PC-9 (cell line): Measurements from ENCODE around the gene FUT7.

Source experiments
- EZH2 ChIP-seq: fragments of 200-600 bp; sonication (generic); IDR thresholded peaks from 2 replicates; pipeline ENCODE4 v1.8.0; 2017; ENCODE audit warnings: antibody characterized with exemption, low read depth
- TF ChIP-seq, protein P1 (sequence below): fragments of 200-600 bp; sonication (generic); conservative IDR thresholded peaks from 2 replicates; pipeline ENCODE4 v1.6.1; 2017; ENCODE audit warnings: mixed run types, antibody characterized with exemption, mild to moderate bottlenecking, moderate library complexity

GRCh38 chr9:137052998-137053943 is 21.4 kb upstream of the FUT7 start:
- TF ChIP-seq, protein P1, sequence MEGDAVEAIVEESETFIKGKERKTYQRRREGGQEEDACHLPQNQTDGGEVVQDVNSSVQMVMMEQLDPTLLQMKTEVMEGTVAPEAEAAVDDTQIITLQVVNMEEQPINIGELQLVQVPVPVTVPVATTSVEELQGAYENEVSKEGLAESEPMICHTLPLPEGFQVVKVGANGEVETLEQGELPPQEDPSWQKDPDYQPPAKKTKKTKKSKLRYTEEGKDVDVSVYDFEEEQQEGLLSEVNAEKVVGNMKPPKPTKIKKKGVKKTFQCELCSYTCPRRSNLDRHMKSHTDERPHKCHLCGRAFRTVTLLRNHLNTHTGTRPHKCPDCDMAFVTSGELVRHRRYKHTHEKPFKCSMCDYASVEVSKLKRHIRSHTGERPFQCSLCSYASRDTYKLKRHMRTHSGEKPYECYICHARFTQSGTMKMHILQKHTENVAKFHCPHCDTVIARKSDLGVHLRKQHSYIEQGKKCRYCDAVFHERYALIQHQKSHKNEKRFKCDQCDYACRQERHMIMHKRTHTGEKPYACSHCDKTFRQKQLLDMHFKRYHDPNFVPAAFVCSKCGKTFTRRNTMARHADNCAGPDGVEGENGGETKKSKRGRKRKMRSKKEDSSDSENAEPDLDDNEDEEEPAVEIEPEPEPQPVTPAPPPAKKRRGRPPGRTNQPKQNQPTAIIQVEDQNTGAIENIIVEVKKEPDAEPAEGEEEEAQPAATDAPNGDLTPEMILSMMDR = no peak
- TF ChIP-seq EZH2 = no peak
